Measurements from ENCODE around the gene SRSF10.

GRCh38 chr1:23977187-23977853, 2.8 kb downstream of the SRSF10 start:
- TF ChIP-seq, protein P1, sequence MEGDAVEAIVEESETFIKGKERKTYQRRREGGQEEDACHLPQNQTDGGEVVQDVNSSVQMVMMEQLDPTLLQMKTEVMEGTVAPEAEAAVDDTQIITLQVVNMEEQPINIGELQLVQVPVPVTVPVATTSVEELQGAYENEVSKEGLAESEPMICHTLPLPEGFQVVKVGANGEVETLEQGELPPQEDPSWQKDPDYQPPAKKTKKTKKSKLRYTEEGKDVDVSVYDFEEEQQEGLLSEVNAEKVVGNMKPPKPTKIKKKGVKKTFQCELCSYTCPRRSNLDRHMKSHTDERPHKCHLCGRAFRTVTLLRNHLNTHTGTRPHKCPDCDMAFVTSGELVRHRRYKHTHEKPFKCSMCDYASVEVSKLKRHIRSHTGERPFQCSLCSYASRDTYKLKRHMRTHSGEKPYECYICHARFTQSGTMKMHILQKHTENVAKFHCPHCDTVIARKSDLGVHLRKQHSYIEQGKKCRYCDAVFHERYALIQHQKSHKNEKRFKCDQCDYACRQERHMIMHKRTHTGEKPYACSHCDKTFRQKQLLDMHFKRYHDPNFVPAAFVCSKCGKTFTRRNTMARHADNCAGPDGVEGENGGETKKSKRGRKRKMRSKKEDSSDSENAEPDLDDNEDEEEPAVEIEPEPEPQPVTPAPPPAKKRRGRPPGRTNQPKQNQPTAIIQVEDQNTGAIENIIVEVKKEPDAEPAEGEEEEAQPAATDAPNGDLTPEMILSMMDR (optimal IDR thresholded peaks at IDR 0.05 in 1 of 3, IDR thresholded peaks at IDR 0.05 in 1 of 3, conservative IDR thresholded peaks at IDR 0.05 in 1 of 3; ENCODE audit: extremely low read depth in 1 of 3, insufficient read depth in 2 of 3, low read length in 3 of 3), result no peak
- no peak for TF ChIP-seq EZH2 (IDR thresholded peaks at IDR 0.05; ENCODE audit: low read length)

All from keratinocyte (primary cell).